H1 (cell line): Measurements from ENCODE around the gene ZNF565. TPM values are rescaled to one million over a fixed set of nuclear protein-coding genes. Genes with fewer than 3 reads are reported as not detected.

Experiments
- CTCF ChIA-PET: fragments of 300-600 bp; sonication (Branson Sonifier 250); formaldehyde crosslinking; loops from one replicate; lab custom pipeline; 2021; ENCODE audit not compliant: partially characterized antibody; lab: Charles Lee
- POLR2A ChIA-PET: fragments of 300-600 bp; sonication (Branson Sonifier 250); formaldehyde crosslinking; loops from one replicate; lab custom pipeline; 2021; ENCODE audit warnings: inconsistent platforms; ENCODE audit not compliant: partially characterized antibody; lab: Charles Lee
- DNase-seq, 2 experiments: peaks; one replicate each; pipeline versions ENCODE4 v3.0.0 to v3.0.0-alpha.2; 2010 to 2022; ENCODE audit warnings: low spot score in 2 of 2, low read depth in 1 of 2, mixed read lengths in 1 of 2
- FAIRE-seq: peaks from 2 replicates; lab custom pipeline; 2011; peaks lifted over from hg19 to GRCh38; lab: Jason Lieb, UNC
- H2AFZ ChIP-seq: 2 replicates; pipeline ENCODE4 v1.8.1; 2012; ENCODE audit warnings: low read length, inconsistent platforms
- H2AK5ac ChIP-seq: 2 replicates; pipeline ENCODE4 v1.6.1; 2013; ENCODE audit warnings: low read depth, low read length
- H2BK120ac ChIP-seq: replicated peaks from 2 replicates; pipeline ENCODE3; 2013; ENCODE audit warnings: low read depth, low read length, inconsistent platforms
- H2BK12ac ChIP-seq: 2 replicates; pipeline ENCODE4 v1.6.1; 2013; ENCODE audit warnings: low read depth, low read length
- H2BK15ac ChIP-seq: 2 replicates; pipeline ENCODE4 v1.6.1; 2013; ENCODE audit warnings: low read length
- H2BK20ac ChIP-seq: 2 replicates; pipeline ENCODE4 v1.6.1; 2013; ENCODE audit warnings: low read length
- H2BK5ac ChIP-seq: 2 replicates; pipeline ENCODE4 v1.6.1; 2013; ENCODE audit warnings: low read depth, low read length
- H3K14ac ChIP-seq: 2 replicates; pipeline ENCODE4 v1.6.1; 2013; ENCODE audit warnings: inconsistent platforms; ENCODE audit not compliant: insufficient read length
- H3K18ac ChIP-seq: 2 replicates; pipeline ENCODE4 v1.6.1; 2013; ENCODE audit warnings: low read length; ENCODE audit errors: extremely low read depth
- H3K23ac ChIP-seq: 2 replicates; pipeline ENCODE4 v1.6.1; 2013; ENCODE audit warnings: inconsistent platforms; ENCODE audit not compliant: insufficient read length
- H3K23me2 ChIP-seq: 2 replicates; pipeline ENCODE4 v1.6.1; 2013; ENCODE audit warnings: low read depth, low read length
- H3K27ac ChIP-seq: 2 replicates; pipeline ENCODE4 v1.6.1; 2011; ENCODE audit warnings: low read depth, low read length, inconsistent platforms
- H3K27me3 ChIP-seq, 4 experiments: replicated peaks in 1 of 4; 1 replicate in 1 of 4; 2 replicates in 3 of 4; pipeline versions ENCODE4 v1.6.1 to v1.8.1; 2011 to 2013; ENCODE audit warnings: low read length in 3 of 4, mild to moderate bottlenecking in 3 of 4, inconsistent platforms in 2 of 4, mixed read lengths in 2 of 4, moderate library complexity in 1 of 4; ENCODE audit not compliant: control insufficient read depth in 3 of 4, insufficient read depth in 3 of 4; ENCODE audit errors: extremely low read depth in 1 of 4
- H3K36me3 ChIP-seq, 4 experiments: 2 replicates each; pipeline versions ENCODE4 v1.6.1 to v1.8.1; 2011 to 2013; ENCODE audit warnings: mild to moderate bottlenecking in 4 of 4, low read length in 3 of 4, moderate library complexity in 2 of 4, control low read depth in 1 of 4, inconsistent platforms in 1 of 4; ENCODE audit not compliant: insufficient read depth in 4 of 4, control insufficient read depth in 2 of 4
- H3K4ac ChIP-seq: replicated peaks from 2 replicates; pipeline ENCODE3; 2013; ENCODE audit warnings: low read length, low read depth, mixed read lengths, inconsistent platforms; ENCODE audit not compliant: insufficient read length
- H3K4me1 ChIP-seq, 4 experiments: replicated peaks in 1 of 4; 1 replicate in 1 of 4; 2 replicates in 3 of 4; pipeline versions ENCODE4 v1.6.1 to v1.8.1; 2011 to 2013; ENCODE audit warnings: low read length in 3 of 4, inconsistent platforms in 2 of 4, mixed read lengths in 1 of 4; ENCODE audit not compliant: insufficient read depth in 4 of 4, control insufficient read depth in 3 of 4
- H3K4me2 ChIP-seq, 2 experiments: 2 replicates each; pipeline versions ENCODE4 v1.6.1 to v1.8.1; 2011 to 2013; ENCODE audit warnings: low read depth in 2 of 2, low read length in 2 of 2, control low read depth in 1 of 2, inconsistent platforms in 1 of 2, mild to moderate bottlenecking in 1 of 2; ENCODE audit not compliant: insufficient read depth in 1 of 2
- H3K4me3 ChIP-seq, 4 experiments: fragments of 200-600, 300-600 bp in 1 of 4; sonication (generic), shearing (Covaris generic), sonication (Bioruptor Twin) in 1 of 4; 2 replicates each; pipeline versions ENCODE4 v1.5.1 to v1.8.1; 2011 to 2016; ENCODE audit warnings: low read length in 4 of 4, low read depth in 3 of 4, control low read depth in 2 of 4, inconsistent platforms in 2 of 4, mild to moderate bottlenecking in 2 of 4, mixed read lengths in 1 of 4, moderate library complexity in 1 of 4; ENCODE audit not compliant: insufficient read depth in 2 of 4; ENCODE audit errors: extremely low read depth in 1 of 4
- H3K56ac ChIP-seq: replicated peaks from 2 replicates; pipeline ENCODE3; 2013; ENCODE audit warnings: low read depth, mild to moderate bottlenecking, mixed read lengths, low read length, inconsistent platforms; ENCODE audit not compliant: insufficient read length
- H3K79me1 ChIP-seq: 2 replicates; pipeline ENCODE4 v1.6.1; 2013; ENCODE audit warnings: low read depth, low read length, control low read depth
- H3K79me2 ChIP-seq, 2 experiments: 2 replicates each; pipeline versions ENCODE4 v1.6.1 to v1.8.1; 2012 to 2013; ENCODE audit warnings: low read length in 2 of 2, mild to moderate bottlenecking in 2 of 2, inconsistent platforms in 1 of 2; ENCODE audit not compliant: insufficient read depth in 2 of 2, control insufficient read depth in 1 of 2
- H3K9ac ChIP-seq, 4 experiments: replicated peaks in 1 of 4; 1 replicate in 1 of 4; 2 replicates in 3 of 4; pipeline versions ENCODE4 v1.6.1 to v1.8.1; 2011 to 2013; ENCODE audit warnings: low read depth in 3 of 4, low read length in 3 of 4, control low read depth in 2 of 4, mild to moderate bottlenecking in 2 of 4, moderate library complexity in 2 of 4, inconsistent platforms in 1 of 4; ENCODE audit errors: extremely low read depth in 1 of 4
- H3K9me3 ChIP-seq, 2 experiments: 2 replicates each; pipeline versions ENCODE4 v1.6.1 to v1.8.1; 2012 to 2013; ENCODE audit warnings: mild to moderate bottlenecking in 2 of 2, moderate library complexity in 2 of 2, control low read depth in 1 of 2, inconsistent platforms in 1 of 2, low read depth in 1 of 2, low read length in 1 of 2, mixed read lengths in 1 of 2; ENCODE audit not compliant: insufficient read depth in 2 of 2
- H4K20me1 ChIP-seq, 2 experiments: replicated peaks in 1 of 2; 2 replicates each; pipeline versions ENCODE3 to v1.8.1; 2011 to 2013; ENCODE audit warnings: inconsistent platforms in 2 of 2, low read length in 2 of 2, mild to moderate bottlenecking in 1 of 2; ENCODE audit not compliant: insufficient read depth in 2 of 2, control insufficient read depth in 1 of 2
- H4K5ac ChIP-seq: 2 replicates; pipeline ENCODE4 v1.6.1; 2013; ENCODE audit warnings: low read length, low read depth, mixed read lengths, inconsistent platforms; ENCODE audit not compliant: insufficient read length
- H4K8ac ChIP-seq: 2 replicates; pipeline ENCODE4 v1.8.0; 2013; ENCODE audit warnings: mild to moderate bottlenecking, moderate library complexity, low read length, inconsistent platforms; ENCODE audit not compliant: insufficient read depth; ENCODE audit errors: extremely low read depth
- H4K91ac ChIP-seq: replicated peaks from 2 replicates; pipeline ENCODE3; 2013; ENCODE audit warnings: low read length, mixed read lengths, inconsistent platforms; ENCODE audit not compliant: insufficient read length
- CHD2 ChIP-seq: IDR thresholded peaks from 2 replicates; pipeline ENCODE4 v1.6.1; 2012; ENCODE audit warnings: low read length, improper control_type of control experiment
- RAD21 ChIP-seq, 2 experiments: IDR thresholded peaks in 1 of 2; conservative IDR thresholded peaks in 1 of 2; 2 replicates each; pipeline ENCODE4 v1.6.1; 2011; ENCODE audit warnings: low read depth in 2 of 2, low read length in 2 of 2, improper control_type of control experiment in 1 of 2, inconsistent platforms in 1 of 2, mild to moderate bottlenecking in 1 of 2, moderate library complexity in 1 of 2
- RBBP5 ChIP-seq: IDR thresholded peaks from 2 replicates; pipeline ENCODE4 v1.7.1; 2012; ENCODE audit warnings: low read depth, mild to moderate bottlenecking, inconsistent platforms, low read length, moderate library complexity, borderline replicate concordance
- RFX5 ChIP-seq: IDR thresholded peaks from 2 replicates; pipeline ENCODE4 v1.6.1; 2011; ENCODE audit warnings: low read depth, low read length, improper control_type of control experiment, borderline replicate concordance
- TBP ChIP-seq: IDR thresholded peaks from 2 replicates; pipeline ENCODE4 v1.6.1; 2011; ENCODE audit warnings: low read depth, low read length, improper control_type of control experiment
- TCF12 ChIP-seq: IDR thresholded peaks from 2 replicates; pipeline ENCODE4 v1.6.1; 2011; ENCODE audit warnings: low read depth, mild to moderate bottlenecking, low read length
- WGBS, 2 experiments: shearing (Covaris generic) in 1 of 2; methylation state at CpG; one replicate each; pipeline versions ENCODE4 v1.1.6 to v1.1.7; 2013 to 2015; ENCODE audit warnings: low lambda C conversion rate in 2 of 2, mixed read lengths in 2 of 2, inconsistent platforms in 1 of 2, low coverage in 1 of 2, missing lambda C conversion rate in 1 of 2; ENCODE audit not compliant: insufficient replicate concordance in 2 of 2, insufficient coverage in 1 of 2, insufficient read length in 1 of 2; ENCODE audit errors: extremely low coverage in 1 of 2, missing lambda C conversion rate in 1 of 2; 5-methylcytosine and 5-hydroxymethylcytosine counted together
- polyA plus RNA-seq, 7 experiments: library from polyadenylated mRNA; depleted of rRNA in 3 of 7; stranded (reverse) in 5 of 7; unstranded in 2 of 7; fragments of >200 nt in 5 of 7; fragments of 200-250 nt in 2 of 7; gene quantifications; 1 replicate in 5 of 7; 2 replicates in 1 of 7; 4 replicates in 1 of 7; pipeline versions ENCODE4 v1.2.1 to v1.2.3, GENCODE V29; 2011 to 2013; ENCODE audit warnings: missing spikeins in 2 of 7, mixed read lengths in 2 of 7
- total RNA-seq: library from RNA; stranded (reverse); fragmentation: NEBNext Ultra II Directional; extraction: Animal tissue kit (Norgen Biotek cat#: 25700); gene quantifications from 2 replicates; pipeline ENCODE4 v1.2.1, GENCODE V29; 2021

Gene ZNF565
- total and polyA plus RNA-seq, 2 of the 8 experiments (the other 6 are each of a cell fraction or from before 2014, with no cell fraction given) = 0.89 to 3.1 TPM

GRCh38 chr19:36225219-36225892, 10.9 kb upstream of the ZNF565 start:
- Histone ChIP-seq H3K4me3 (no peak overlapping the region), H4K8ac (no peak overlapping the region), H3K9ac (no peak overlapping the region), H3K23ac (no peak overlapping the region), H2AK5ac (no peak overlapping the region), H3K27me3 (no peaks in the 10 kb centered on the region), H2BK20ac (no peak overlapping the region), H4K5ac (no peak overlapping the region), H3K79me2 (peaks cover 20 to 91% of the 10 kb centered on the region in 2 experiments), H3K4ac (no peak overlapping the region), H4K20me1 (peaks cover 7 to 24% of the 10 kb centered on the region in 2 experiments), H2BK12ac (no peak overlapping the region), H3K18ac (no peak overlapping the region), H2BK5ac (no peak overlapping the region), H4K91ac (no peak overlapping the region), H3K56ac (no peak overlapping the region), H3K4me1 (no peaks in the 10 kb centered on the region; a peak in 2 of 7 replicates), H3K23me2 (no peaks in the 10 kb centered on the region), H3K14ac (no peak overlapping the region), H2BK120ac (no peak overlapping the region), H3K9me3 (no peaks in the 10 kb centered on the region), H2BK15ac (no peak overlapping the region), H3K4me2 (no peak overlapping the region), H2AFZ (no peak overlapping the region), H3K36me3 (peaks cover 22 to 75% (median 46%) of the 10 kb centered on the region in 4 experiments), H3K27ac (no peak overlapping the region), H3K79me1 (peaks cover 3% of the 10 kb centered on the region; the same call in 1 of the 2 replicates)
- WGBS, 2 experiments = 88% methylated on average over 5 of the region's 5 CpGs; no CpG with 5 or more reads in 1 of the 2 experiments
- CTCF ChIA-PET = interaction anchor here (0.6 to 1.5 kb wide), 3 partner anchors 15 to 1004 kb away, joined by 3 to 6 read pairs (median 4); no protein-coding TSS in a partner anchor
- no peak for FAIRE-seq
- DNase-seq = no peak
- POLR2A ChIA-PET = interaction anchor here (2.2 to 3.3 kb wide), 3 partner anchors 10 to 14 kb away, joined by 7 to 23 read pairs (median 9); partner anchors contain the start of genes ZNF146 and ZNF565
- no peak for TF ChIP-seq CHD2
- no peak for TF ChIP-seq TBP
- no peak for TF ChIP-seq RAD21 (IDR thresholded peaks at IDR 0.05 in 1 of 2, conservative IDR thresholded peaks at IDR 0.05 in 1 of 2; ENCODE audit: low read depth in 2 of 2, low read length in 2 of 2)
- TF ChIP-seq TCF12 = no peak
- TF ChIP-seq RFX5 = no peak
- TF ChIP-seq RBBP5 = no peak
